ENCODE measurements around the gene RTP1.
A peak's percentile ranks its signal among the peaks of the same experiment; 100 is the strongest.
"Not testable (repeated sequence)": the region's sequence is repeated elsewhere in the genome, so short reads cannot be mapped to it uniquely, and the experiment has no call there.

RTP1 gene, protein sequence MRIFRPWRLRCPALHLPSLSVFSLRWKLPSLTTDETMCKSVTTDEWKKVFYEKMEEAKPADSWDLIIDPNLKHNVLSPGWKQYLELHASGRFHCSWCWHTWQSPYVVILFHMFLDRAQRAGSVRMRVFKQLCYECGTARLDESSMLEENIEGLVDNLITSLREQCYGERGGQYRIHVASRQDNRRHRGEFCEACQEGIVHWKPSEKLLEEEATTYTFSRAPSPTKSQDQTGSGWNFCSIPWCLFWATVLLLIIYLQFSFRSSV

DNA sequence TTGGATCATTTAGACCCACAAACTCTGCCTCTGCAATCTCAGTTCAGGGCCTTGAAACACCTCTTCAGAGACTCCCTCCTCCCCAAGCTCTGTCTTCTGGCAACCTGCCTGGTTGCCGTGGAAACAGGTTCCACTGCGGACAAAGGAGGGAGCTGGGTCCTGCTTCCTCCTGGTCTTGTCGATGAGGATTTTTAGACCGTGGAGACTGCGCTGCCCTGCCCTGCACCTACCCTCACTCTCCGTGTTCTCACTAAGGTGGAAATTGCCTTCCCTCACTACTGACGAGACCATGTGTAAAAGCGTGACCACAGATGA lies at the start of gene RTP1:
Gene RTP1 (plus strand): TSS at position 152 of the 315 bp plus-strand sequence. CDS start 30 bp downstream, at position 182.
- DNase-seq, result no peak

DNA sequence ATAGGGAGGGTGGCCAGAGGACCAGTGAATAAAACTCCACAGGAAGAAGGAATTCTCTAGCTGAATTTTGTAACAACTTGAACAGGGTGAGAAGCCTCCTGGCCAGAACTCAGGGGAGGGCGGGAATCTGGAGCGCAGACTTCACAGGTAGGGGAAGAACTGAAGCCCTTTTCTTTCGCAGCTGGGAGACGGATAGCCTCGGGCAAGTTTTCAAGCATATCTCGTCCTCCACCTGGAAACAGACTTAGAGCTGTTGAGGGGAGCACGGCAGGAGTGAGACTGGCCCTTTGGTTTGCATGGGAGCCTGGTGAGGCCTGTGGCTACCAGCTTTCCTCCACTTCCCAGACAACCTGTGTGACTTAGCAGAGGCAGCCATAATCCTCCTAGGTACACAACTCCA lies 47.1 kb upstream of the RTP1 start:
- DNase-seq, result no peak

DNA sequence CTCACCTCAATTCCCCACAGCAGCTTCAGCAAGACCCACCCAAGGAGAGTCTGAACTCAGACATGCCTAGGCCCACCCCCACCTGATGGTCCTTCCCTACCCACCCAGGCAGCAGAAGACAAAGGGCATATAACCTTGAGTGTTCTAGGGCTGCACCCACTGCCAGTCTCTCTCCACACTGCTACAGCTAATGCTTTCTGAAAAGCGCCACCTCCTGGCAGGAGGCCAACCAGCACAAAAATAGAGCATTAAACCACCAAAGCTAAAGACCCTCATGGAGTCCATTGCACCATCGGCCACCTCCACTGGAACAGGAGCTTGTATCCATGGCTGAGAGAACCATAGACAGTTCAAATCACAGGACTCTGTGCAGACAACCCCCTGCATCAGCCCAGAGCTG lies 46.7 kb upstream of the RTP1 start:
- peak; percentile 84 for DNase-seq

DNA sequence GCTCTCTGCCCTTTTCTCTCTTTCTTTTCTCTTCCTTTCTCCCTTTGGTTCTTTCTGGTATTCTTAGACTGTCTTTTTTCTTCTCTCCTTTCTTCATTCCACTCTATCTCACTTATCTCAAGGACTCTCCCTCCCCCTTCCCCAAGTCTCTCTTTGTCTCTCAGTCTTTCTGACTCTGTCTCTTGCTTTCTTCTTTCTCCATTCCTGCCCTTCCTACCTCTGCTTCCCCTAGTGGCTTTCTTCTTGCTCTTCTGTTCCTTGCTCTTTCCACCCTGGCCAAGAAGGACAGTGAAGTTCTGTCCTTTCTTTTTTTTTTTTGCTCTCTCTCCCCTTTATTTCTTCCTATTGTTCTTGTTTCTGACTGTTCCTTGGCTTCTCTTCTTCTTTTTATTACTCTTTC lies 35.7 kb upstream of the RTP1 start:
- no peak for DNase-seq

DNA sequence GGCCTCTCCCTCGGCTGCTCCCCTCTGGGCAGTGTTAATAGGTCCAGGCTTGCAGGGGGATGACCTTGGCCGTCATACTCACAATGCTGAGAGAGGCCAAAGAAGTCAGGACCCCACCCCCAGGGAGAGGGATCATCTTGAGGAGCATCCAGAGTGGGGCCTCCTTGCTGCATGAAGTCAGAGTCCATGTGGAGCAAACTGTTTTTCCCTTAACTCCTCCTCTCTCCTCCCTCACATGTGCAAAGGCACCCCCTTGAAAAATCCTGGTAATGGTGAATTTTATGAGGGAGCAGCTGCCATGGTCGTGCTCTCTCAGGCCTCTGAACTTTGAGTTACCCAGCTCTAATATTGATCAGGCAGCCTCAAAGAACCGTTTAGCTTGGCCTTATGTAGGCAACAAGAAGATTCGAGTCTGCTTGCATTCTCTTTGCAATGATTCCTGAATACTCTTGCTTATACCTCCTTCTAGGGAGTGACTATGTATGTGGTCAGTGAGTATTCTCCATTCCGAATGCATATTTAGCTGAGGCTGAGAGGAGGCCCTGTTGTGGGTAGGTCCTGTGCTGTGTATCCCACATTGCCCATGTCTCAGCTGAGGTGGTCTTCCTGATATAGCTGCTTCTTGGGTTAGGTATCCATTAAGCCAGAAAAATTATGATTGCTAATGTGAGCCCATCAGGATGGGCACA lies 34.9 kb upstream of the RTP1 start:
- no peak for DNase-seq

DNA sequence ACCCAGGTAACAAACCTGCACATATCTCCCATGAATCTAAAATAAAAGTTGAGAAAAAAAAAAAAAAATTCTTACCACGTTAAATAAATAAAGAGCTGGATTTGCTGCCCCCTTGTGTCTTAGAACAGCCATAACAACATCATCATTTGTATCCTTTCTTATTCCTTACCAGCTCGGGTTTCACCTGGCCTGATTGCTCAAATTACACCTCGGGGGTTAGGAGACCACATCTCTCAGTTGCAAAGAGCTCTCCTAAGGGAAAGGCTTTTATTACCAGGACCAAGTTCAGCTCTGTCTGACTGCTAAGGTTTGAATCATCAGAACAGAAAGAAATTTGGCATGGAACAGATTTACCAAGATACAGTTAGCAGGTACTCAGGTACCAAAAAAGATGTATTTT lies 32.1 kb upstream of the RTP1 start:
- DNase-seq, result no peak

DNA sequence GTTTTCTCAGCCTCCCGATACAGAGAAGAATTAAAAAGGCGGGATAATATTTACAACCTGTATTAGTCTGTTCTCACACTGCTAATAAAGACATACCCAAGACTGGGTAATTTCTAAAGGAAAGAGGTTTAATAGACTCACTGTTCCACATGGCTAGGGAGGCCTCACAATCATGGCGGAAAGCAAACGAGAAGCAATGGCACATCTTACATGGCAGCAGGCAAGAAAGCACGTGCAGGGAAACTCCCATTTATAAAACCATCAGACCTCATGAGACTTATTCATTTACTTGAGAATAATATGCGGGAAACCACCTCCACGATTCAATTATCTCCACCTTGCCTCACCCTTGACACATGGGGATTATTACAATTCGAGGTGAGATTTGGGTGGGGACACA lies 30.5 kb upstream of the RTP1 start:
- DNase-seq, result no peak

DNA sequence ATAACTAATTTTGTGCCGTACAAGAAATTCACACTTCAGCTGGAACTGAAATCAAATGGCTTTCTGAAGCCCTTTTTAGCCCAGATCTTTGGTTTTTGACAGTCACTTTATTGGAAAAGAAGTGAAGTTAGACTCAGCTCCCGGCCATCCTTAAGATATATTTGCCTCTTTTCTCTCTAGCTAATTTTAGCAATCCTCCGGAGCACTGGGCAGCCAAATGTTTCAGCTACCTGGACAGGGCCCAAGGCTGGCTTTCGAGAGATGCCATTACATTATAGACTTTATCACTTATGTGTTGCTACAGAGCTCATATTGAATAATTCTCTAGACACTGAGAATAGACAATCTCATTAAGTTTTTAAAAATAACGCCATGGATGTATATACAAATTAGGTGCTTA lies 29.5 kb upstream of the RTP1 start:
- no peak for DNase-seq

DNA sequence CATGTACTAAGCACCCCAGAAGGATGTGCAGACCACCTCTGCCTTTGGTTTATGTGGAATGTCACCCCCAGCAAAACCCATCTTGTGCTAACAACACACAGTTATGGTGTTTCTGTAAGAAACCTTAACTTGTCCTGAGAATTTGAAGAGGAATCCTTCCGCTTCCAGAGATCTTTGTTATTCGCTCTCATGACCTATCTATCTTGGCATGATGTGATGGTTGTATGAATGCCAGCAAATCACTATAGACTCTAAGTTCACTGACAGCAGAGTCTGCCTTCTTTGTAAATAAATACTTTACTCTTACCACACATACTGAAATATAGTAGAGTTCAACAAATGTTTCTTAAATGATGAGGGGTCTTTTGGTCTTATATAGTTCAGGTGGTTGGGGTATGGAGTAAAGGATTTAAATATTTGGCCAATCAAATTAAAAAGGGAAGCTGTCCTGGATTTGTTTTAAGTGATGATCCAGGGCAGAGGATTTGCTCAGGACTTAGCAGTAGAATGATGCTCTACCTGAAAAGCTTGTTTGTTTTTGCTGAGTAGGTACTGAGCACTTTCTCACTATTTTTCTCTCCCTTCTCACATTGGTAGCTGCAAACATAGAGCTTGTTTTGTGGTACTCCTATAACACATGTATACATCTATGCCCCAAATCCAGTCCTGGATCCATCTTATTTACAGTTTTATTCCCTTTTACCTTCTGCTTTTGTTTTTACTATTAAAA lies 27.9 kb upstream of the RTP1 start:
- no peak for DNase-seq

DNA sequence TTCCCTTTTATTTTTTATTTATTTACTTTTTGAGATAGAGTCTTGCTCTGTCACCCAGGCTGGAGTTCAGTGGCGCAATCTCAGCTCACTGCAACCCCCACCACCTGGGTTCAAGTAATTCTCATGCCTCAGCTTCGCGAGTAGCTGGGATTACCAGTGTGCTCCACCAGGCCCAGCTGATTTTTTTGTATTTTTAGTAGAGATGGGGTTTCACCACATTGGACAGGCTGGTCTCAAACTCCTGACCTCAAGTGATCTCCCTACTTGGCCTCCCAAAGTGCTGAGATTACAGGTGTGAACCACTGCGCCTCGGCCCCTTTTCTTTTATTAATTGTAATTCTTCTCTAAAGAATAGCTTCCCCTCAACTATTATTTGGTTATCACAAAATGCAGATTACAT lies 26.4 kb upstream of the RTP1 start:
- not testable (repeated sequence) for DNase-seq

DNA sequence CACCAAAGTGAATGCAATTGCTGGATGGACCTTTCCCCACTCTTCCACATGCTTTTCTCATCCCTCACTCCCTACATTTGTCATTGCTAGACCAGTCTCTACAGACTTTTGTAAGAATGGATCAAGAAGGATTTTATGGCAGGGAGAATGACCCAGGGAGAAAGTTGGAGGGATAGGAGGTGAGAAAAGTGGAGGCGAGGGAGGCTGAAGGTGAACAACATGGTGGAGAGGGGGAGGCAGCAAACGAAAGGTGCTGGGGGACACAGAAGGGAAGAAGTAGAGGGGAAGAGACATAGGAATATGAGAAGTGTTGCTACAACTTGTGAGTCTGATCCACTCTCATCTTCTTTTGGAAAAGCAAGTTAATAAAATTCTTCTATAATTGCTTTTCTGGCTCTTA lies 24.4 kb upstream of the RTP1 start:
- no peak for DNase-seq

DNA sequence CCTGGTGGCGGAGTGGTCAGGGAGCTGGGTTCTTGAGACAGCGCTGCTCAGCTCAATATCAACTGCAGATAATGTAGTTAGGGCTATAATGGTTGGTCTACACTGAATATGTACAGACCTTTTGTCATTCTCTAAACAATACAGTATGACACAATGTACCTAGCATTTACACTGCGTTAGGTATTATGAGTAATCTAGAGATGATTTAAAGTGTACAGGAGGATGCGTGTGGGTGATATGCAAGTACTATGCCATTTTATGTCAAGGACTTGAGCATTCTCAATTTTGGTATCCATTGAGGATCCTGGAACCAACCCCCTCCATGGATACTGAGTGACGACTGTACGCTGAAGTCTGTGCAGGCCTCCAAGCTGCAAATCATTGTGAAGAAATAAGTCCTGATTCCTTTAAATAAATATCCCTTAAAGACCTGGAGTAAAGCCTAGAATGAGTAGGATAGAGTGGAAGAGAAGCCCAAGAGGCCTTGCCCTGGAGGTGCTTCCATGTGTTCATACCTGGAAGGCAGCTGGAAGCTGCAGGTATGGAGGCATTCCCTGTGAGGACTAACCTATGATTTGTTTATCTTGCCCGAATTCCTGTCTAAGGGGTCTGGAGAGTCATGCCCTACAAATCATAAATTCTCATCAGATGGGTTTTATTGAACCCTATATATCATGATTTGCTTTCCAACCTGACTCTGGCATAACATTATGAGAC lies 15.7 kb upstream of the RTP1 start:
- no peak for DNase-seq

DNA sequence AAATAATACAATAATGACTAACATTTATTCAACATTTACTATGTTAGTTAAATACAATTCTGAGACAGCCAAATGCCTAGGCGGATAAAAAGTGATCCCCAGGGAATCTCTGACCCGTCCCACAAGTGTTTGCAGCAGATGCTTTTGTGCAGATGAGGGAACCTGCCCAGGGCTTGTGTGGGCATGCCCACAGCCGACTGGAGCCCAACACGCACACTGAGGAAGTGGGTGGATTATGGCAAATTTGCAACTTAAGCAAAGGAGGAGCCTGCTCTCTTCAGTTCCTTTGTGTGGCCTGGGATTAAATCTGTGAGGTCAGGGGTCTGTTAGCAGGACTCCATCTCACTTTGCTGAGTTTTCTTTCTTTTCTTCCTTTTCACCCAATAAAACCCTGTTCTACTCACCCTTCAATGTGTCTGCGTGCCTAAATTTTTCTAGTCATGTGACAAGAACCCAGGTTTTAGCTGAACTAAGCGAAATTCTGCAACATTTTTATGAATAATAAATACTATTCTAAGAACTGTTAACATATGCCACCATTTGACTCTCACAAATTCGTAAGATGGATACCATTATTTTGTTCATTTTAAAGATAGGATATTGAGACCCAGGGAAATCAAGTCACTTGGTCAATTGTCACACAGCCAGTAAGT lies 13.9 kb upstream of the RTP1 start:
- no peak for DNase-seq

DNA sequence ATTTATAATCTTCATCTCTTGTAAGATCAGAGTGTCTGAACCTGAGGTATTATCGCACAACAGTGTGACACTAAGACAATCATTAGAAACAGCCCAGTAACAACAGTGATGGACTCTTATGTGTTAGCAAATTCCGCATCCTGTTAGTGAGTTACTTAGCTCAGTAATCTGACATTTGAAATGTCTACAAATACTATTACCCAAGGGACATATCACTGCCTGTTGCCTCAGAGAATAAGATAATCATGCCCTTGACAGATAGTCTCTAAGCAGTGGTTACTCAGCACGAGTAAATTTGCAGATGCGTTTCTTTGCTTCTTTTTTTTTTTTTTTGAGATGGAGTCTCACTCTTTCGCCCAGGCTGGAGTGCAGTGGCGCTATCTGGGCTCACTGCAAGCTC lies 13.4 kb upstream of the RTP1 start:
- DNase-seq, result no peak

DNA sequence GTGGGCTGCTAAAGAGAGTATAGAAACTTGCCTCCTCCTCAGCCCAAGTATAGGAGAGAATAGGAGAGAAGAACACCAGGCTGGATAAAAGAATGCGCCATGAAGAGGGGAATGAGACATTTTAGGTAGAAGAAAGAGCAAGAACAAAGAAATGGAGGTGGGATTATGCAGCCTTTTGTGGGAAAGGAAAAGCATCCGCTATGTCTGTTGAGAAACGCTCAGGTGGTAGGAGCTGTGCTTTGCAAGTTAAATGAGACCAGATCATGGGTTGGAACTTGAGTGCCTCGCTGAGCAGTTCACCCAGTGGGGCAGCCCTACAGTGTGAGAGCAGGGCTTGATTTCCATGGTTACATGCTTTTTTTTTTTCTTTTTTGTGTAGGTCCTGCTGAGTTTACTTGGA lies 11.5 kb upstream of the RTP1 start:
- DNase-seq, result no peak

DNA sequence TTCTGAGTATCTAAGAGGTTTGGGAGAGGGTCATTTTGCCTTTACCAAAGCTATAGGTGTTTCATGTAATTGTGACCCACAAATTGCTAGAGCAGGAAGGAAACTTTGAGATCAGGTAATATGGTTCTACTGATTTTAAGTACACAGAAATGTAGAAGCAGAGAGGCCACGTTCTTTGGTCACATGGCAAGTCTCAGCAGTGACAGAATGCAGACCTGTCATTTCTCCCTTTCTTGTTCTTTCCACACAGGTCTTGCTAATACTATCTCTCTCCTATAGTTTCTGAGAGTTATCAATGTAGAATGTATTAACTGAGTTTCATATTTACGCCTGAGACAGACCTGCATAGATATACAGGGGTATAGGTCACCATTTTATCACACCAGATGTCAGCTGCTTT lies 10.9 kb upstream of the RTP1 start:
- no peak for DNase-seq

DNA sequence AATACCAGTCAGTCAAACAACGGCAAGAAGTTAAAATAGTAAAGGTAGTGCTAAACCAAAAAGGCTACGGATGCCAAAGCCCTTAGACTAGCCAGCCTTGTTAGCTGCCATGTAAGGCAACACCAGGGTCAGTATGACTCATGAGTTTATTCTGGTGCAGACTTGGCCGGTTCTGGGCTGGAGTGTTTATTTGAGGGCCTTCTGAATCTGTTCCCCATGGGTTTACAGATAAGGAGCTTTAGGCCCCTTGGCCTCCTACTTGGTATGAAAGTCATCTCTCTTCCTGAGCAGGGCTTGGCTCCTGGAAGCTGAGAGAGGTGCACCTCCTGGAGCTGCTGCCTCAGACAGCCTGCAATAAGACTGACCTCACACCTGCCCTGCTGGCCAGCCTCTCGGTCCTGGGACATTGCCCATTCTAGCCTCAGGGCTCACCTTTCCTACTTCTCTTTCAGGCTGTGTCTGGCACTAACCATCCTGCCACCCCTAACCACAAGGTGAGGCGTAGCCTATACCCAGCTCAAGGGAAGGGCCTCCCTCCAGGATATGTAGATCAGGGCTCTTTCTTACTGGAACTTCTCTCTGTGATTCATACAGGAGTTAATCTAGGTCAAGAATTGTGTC lies 10.4 kb upstream of the RTP1 start:
- no peak for DNase-seq

DNA sequence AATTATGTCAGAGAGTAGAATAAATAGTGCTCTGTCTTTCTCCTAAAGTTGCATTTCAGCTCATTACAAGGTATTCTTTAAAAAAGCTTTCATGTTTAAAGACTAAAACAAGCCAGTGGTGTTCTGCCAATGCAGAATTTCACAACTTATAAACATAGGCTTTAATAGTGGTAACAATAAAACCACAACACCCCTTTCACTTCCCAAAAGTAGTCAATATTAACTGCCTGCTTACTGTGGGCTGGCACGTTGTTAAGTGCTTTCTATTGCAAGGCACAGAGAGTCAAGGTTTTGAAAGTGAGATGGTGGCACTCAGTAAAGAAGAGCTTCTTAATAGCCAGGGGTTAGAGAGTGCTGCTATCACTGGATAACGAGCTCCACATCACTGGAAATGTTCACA lies 8.4 kb upstream of the RTP1 start:
- DNase-seq, result no peak

DNA sequence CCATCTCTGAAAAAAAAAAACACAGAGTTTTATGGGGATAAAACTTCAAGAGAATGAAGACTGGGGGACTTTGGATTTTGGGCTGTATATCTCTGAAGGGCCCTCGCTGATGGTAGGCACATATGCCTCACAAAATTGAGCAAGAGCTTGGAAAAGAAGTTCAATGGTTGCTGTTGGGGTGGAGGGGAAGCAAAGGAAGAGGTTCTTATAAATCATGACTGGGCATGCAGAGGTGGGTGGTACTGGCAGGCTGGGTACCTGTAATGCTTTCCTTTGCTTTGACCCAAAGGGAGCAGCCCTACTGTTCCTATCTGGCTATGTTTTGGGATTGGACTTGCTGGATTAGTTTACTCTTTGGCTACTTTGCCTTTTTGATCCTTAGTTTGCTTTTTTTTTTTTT lies 6.0 kb upstream of the RTP1 start:
- no peak for DNase-seq

DNA sequence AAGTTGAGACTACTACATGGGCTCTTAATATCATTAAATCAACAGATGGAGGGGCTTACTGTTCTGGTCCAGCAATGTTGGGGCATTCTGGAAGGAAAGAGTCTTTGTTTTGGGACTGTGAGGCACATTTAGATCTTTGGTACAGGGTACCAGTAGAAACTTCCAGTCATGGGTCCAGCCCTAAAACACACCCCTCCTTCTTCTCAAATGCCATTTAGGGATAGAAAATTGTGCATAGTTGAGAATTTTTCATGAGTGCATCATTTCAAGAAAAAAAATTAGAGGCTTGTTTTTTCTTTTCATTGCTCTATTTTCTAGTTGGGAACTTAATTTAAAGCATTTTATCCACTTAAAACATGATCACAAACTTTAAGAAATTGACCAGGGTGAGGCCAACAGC lies 4.1 kb upstream of the RTP1 start:
- DNase-seq, result no peak

DNA sequence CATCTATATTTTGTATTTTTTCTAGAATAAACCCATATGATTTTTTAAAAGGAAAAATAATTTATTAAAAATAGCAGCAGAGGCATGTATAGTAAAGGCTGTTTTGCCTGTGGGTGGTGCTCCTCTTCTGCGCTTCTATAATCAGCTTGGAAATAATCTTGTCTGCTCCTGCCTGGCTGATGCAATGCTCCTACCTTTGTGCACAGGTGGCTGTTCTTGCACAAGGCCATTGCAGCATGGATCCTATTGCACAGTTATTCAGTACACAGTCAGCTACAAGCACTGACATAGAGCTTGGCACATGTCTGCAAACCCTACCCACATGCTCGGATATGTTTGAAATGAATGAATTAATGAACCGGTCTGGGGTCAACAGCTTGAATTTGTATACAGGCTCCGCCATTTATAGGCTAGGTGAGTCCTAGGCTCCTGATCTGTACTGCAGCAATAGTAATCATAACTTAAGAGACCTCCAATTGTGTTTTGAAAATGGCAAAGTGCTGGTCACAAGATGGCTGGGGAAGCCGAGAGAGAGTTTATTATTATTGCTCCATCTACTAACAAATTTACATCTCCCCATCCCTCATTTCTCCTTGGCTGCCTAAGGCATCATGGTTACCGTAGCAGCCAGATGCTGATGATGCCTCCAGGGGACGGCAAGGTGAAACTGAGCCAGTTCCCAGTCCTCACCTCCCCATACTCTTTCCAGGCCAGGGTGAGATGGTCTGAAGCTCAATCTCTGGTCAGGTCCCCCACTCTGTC lies 532 bp upstream of the RTP1 start:
- DNase-seq, result no peak

DNA sequence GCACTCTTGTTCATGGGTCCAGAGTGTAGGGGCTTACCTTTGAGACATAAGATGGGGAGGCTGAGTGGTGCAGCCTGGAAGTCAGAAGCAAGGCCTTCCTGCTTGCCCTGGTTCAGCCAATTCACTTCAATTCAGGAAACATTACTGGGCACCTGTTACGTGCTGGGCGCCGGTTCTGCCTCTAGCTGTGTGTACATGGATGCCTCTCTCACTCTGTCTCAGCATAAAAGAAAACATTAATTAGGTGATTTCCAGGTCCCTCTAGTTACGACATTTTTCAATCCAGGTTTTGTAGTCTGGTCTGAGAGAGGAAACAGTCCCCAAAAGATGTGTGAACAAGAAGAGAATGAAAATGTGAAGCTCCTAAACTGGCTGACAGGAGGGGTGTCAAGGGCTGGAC lies 1.2 kb downstream of the RTP1 start:
- DNase-seq, result no peak
